ENCODE data around the gene VWA5B2. TPM values are rescaled to one million over a fixed set of nuclear protein-coding genes. Genes with fewer than 3 reads are reported as not detected.

VWA5B2 gene
- total and polyA plus RNA-seq, 2 of the 13 experiments (the other 11 are each of a cell fraction or from before 2014, with no cell fraction given) = 0.03 to 0.04 TPM

- TF ChIP-seq TGIF2 (CRISPR knock-in tag; IDR thresholded peaks at IDR 0.05) (peak; percentile 39; the same call in 1 of the 2 replicates), IRF9 (CRISPR knock-in tag; IDR thresholded peaks at IDR 0.05; ENCODE audit: borderline replicate concordance) (0 out of 2 replicates have a peak, but pooled peaks have one; percentile 83), STAG1 (CRISPR knock-in tag; IDR thresholded peaks at IDR 0.05) (peak; percentile 96), KMT2B (CRISPR knock-in tag; IDR thresholded peaks at IDR 0.05) (0 out of 2 replicates have a peak, but pooled peaks have one; percentile 40), SMARCE1 (IDR thresholded peaks at IDR 0.05; ENCODE audit: borderline replicate concordance) (no peak), RARA (CRISPR knock-in tag; IDR thresholded peaks at IDR 0.05) (peak; percentile 95), PAXIP1 (CRISPR knock-in tag; conservative IDR thresholded peaks at IDR 0.05) (peak; percentile 88), HNF1B (CRISPR knock-in tag; IDR thresholded peaks at IDR 0.05) (peak; percentile 95), ZNF12 (CRISPR knock-in tag; IDR thresholded peaks at IDR 0.05) (peak; percentile 83), ZSCAN25 (CRISPR knock-in tag; IDR thresholded peaks at IDR 0.05) (peak; percentile 58; the same call in 1 of the 2 replicates), ZNF558 (CRISPR knock-in tag; IDR thresholded peaks at IDR 0.05; ENCODE audit: borderline replicate concordance) (peak; percentile 69; the same call in 1 of the 2 replicates), ZNF746 (CRISPR knock-in tag; IDR thresholded peaks at IDR 0.05) (peak; percentile 47; the same call in 1 of the 2 replicates), NAIF1 (CRISPR knock-in tag; IDR thresholded peaks at IDR 0.05; ENCODE audit: borderline replicate concordance) (no peak), SCMH1 (CRISPR knock-in tag; IDR thresholded peaks at IDR 0.05; ENCODE audit: borderline replicate concordance) (no peak), ZNF329 (CRISPR knock-in tag; IDR thresholded peaks at IDR 0.05; ENCODE audit: low read depth) (peak; percentile 83; the same call in 1 of the 2 replicates), SOX13 (IDR thresholded peaks at IDR 0.05) (no peak), SOX13 (CRISPR knock-in tag; conservative IDR thresholded peaks at IDR 0.05 in 1 of 2, IDR thresholded peaks at IDR 0.05 in 1 of 2) (peak in 1 of 2 experiments; percentile 69; a peak in 2 of 4 replicates), MAFG (CRISPR knock-in tag; IDR thresholded peaks at IDR 0.05) (no peak)
Observed at GRCh38 chr3:184241447-184242296, 12.3 kb downstream of the VWA5B2 start (continued).

Measured in HepG2 (cell line).